GM12891 (cell line): Measurements from ENCODE around the gene REPIN1.

ENCODE experiments used
- PAX5 ChIP-seq: IDR thresholded peaks from 2 replicates; pipeline ENCODE4 v1.6.1; 2011; ENCODE audit warnings: low read length, moderate library complexity, mild to moderate bottlenecking; ENCODE audit not compliant: insufficient read depth, severe bottlenecking
- POLR2A ChIP-seq: IDR thresholded peaks from 2 replicates; pipeline ENCODE4 v1.6.1; 2011; ENCODE audit warnings: low read depth, low read length, control low read depth
- TAF1 ChIP-seq: IDR thresholded peaks from 2 replicates; pipeline ENCODE4 v1.6.1; 2011; ENCODE audit warnings: low read depth, low read length, control low read depth

DNA sequence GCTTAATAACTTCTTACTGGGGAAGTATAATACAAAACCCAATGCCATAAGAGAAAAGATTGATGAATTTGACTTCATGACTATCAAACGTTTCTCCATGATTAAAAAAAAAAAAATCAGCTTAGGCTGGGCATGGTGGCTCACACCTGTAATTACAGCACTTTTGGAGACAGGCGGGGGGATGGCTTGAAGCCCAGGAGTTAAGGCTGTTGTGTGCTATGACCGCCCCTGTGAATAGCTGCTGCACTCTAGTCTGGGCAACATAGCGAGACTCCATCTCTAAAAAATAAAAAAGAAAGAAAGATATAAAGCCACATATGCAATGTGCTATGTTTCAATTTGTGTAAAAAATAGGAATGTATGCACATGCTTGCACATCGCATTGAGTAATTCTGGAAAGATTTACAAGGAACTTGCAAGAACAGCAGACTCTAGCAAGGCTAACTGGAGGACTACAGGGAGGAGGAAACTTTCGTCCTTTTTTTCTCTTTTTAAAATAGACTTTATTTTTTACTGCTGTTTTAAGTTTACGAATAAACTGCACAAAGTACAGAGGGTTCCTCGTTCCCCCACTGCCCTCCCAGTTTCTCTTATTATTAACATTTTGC lies 16.9 kb upstream of the REPIN1 start:
- TF ChIP-seq PAX5 (no peak), POLR2A (no peak), TAF1 (no peak)
